GM19035 (cell line): ENCODE data around the gene FAM118B.
"Not testable (repeated sequence)": the region's sequence is repeated elsewhere in the genome, so short reads cannot be mapped to it uniquely, and the experiment has no call there.

Experiments used
- ATAC-seq: cut with Tn5 transposase; IDR thresholded peaks from one replicate; pipeline ENCODE4 v1.9.1; 2021; ENCODE audit not compliant: unreplicated experiment

FAM118B gene

GRCh38 chr11:126308771-126309170 is 97.2 kb downstream of the FAM118B start:
- not testable (repeated sequence) for ATAC-seq

- ATAC-seq: peak; percentile 46
Observed at GRCh38 chr11:126310200-126310991, 98.8 kb downstream of the FAM118B start.

- no peak for ATAC-seq
Observed at GRCh38 chr11:126310992-126311310, 99.4 kb downstream of the FAM118B start.

DNA sequence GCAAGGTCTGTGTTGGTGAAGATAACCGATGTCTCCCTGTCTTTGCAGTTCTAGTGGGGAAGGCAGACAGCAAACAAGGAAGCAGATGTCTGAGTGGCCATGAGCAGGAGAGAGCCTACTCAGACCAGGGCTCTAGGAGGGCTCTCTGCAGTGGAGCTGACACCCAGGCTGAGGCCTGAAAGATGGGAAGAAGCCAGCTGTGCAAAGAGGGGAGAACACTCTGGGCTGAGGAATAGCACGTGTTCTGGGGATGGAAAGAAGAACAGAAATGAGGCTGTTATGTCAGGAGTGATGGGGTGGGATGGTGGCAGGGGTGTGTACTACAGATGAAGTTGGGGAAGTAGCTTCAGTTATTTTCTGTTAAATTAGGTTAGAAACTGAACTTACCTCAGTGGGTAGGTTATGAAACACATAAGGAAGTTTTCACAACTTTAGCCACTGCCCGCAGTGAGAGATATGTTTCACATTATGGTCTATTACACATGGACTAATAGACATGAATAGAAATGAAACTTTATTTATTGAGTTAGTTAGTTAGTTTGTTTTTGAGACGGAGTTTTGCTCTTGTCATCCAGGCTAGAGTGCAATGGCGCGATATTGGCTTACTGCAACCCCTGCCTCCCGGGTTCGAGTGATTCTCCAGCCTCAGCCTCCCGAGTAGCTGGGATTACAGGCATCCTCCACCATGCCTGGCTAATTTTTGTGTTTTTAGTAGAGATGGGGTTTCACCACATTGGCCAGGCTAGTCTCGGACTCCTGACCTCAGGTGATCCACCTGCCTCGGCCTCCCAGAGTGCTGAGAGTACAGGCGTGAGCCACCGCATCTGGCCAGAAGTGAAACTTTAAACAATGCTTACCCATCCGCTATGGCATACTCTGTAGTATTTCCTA is 100.1 kb downstream of the FAM118B start:
- peak; percentile 67 for ATAC-seq
